Gastrocnemius medialis (tissue), 4 donors: Measurements from ENCODE around the gene VDR.

Experiments used
- POLR2A ChIP-seq, 2 donors: fragments of 450-650 bp; IDR thresholded peaks; one replicate each; pipeline ENCODE4 v1.6.1; 2017; ENCODE audit warnings: antibody characterized with exemption in 2 of 2, mild to moderate bottlenecking in 2 of 2, moderate library complexity in 2 of 2
- TF ChIP-seq, protein P1 (sequence below), 5 experiments: fragments of 450-650 bp in 3 of 5; fragments of 200-600 bp in 2 of 5; sonication (generic) in 2 of 5; IDR thresholded peaks in 4 of 5; conservative IDR thresholded peaks in 1 of 5; 1 replicate in 4 of 5; 2 replicates in 1 of 5; pipeline ENCODE4 v1.5.1; 2016 to 2019; ENCODE audit warnings: antibody characterized with exemption in 5 of 5, mild to moderate bottlenecking in 3 of 5, moderate library complexity in 3 of 5

GRCh38 chr12:47841910-47842309, 62.9 kb downstream of the VDR start:
- TF ChIP-seq, protein P1, sequence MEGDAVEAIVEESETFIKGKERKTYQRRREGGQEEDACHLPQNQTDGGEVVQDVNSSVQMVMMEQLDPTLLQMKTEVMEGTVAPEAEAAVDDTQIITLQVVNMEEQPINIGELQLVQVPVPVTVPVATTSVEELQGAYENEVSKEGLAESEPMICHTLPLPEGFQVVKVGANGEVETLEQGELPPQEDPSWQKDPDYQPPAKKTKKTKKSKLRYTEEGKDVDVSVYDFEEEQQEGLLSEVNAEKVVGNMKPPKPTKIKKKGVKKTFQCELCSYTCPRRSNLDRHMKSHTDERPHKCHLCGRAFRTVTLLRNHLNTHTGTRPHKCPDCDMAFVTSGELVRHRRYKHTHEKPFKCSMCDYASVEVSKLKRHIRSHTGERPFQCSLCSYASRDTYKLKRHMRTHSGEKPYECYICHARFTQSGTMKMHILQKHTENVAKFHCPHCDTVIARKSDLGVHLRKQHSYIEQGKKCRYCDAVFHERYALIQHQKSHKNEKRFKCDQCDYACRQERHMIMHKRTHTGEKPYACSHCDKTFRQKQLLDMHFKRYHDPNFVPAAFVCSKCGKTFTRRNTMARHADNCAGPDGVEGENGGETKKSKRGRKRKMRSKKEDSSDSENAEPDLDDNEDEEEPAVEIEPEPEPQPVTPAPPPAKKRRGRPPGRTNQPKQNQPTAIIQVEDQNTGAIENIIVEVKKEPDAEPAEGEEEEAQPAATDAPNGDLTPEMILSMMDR (IDR thresholded peaks at IDR 0.05 in 4 of 5, conservative IDR thresholded peaks at IDR 0.05 in 1 of 5), result no peak
- no peak for TF ChIP-seq POLR2A (IDR thresholded peaks at IDR 0.05)
